Activated naive CD4-positive, alpha-beta T cell treated with Interleukin-2 at 50 U/mL for 16 hours (primary cell): ENCODE results near the gene ANO6.
"Not testable (repeated sequence)": the region's sequence is repeated elsewhere in the genome, so short reads cannot be mapped to it uniquely, and the experiment has no call there.

Experiments
- DNase-seq: peaks from one replicate; pipeline ENCODE4 v3.0.0-alpha.2; 2020

The ANO6 gene

DNA sequence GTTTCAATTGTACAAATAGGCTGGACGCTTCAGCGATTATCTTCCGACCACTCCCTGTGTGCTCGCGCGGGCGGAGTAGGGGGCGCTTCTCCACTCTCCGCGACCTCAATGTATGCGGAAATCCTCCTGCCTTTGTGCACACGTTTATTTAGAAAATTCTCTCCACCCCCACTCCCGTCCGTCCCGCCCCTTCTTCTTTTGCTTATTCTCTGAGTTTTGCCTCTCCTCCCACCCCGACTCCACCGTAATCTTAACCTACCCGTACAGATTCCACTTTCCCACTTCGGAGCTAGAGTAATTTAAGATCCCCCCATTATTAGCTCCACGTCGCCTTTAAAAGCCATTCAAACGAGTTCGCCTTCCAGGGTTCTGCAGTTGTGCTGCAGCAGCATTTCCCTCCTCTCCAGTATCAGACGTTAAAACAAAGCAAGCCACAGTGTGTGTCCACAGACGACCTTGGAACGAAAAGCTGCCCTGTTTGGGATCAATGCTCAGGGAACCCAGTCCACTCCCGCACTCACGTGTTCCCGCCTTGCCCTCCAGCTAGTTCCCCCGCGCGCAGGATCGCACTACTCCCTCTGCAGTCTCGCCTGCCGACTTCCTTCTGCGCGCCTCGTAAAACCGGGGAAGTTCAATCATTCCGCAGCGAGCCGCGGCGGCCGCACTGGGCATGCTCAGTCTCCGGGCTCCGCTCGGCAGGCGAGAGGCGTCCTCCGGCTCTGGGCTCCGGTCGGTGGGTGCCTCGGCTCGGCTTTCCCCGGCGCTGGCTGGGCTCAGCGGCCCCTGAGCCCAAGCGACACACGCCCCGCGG is at the start of gene ANO6:
Gene ANO6, plus strand, starts transcription at position 677 of the 811 bp plus-strand sequence. CDS start 227 bp downstream, outside the sequence.
- peak; percentile 86 for DNase-seq

DNA sequence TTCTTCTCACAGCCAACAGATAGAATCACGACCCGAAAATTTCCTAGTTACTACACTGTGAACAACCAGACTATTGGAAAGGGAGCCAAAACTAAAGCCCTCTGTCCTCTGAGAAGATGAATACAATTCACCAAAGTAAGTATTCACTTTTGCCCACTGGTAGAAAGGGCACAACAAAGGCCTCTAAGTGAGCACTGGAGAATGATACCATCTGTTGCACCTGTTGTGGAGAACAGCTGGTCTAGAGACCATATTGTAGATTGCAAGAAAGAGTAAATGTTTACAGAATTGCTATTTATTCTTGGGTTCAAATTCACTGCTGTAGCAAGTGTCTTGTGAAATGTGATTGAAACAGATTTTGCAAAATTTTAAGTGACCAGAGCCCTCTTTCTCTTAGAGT is 46.9 kb upstream of the ANO6 start:
- no peak for DNase-seq

GRCh38 chr12:45170456-45171042 is 45.3 kb upstream of the ANO6 start:
- peak; percentile 81 for DNase-seq

DNA sequence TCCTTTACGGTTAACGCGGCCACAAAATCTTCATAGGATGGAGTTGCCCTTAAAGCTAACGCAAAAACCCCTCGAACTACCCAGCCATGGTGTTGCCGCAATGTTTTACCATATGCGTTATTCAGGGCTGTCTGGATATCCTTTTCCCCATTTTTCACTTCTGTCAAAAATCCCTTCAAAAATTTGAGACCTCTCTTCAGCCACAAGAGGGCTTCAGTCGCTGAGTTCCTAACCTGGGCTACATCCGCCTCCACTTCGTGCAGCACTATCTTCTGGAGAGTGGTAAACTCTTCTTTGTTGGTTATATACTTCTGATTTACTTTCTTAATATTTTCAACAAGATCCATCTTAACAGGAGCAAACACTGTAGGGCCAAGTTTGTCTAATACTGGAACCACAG is 42.6 kb upstream of the ANO6 start:
- not testable (repeated sequence) for DNase-seq

- no peak for DNase-seq
Measured at GRCh38 chr12:45174595-45174994, 41.3 kb upstream of the ANO6 start.

- no peak for DNase-seq
Measured at GRCh38 chr12:45178771-45179170, 37.1 kb upstream of the ANO6 start.

- no peak for DNase-seq
Measured at GRCh38 chr12:45182511-45182910, 33.4 kb upstream of the ANO6 start.

DNA sequence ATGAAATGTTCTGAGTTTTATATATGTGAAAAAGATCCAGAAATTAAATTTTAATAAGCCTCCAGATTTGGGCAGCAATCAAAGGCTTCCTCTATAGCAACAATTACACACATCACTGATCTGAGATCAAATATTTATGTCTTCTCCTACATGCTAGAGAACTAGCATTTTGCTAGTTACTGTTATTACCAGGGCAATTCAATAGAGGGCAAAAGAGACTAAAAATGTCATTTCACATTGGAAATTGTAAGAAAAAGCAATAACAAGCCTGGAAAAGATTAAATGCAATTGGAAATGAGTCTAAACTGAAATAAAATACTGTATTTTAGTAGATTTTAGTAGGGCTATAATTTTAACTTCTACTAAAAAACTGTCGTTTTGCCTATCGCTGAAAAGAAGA is 32.6 kb upstream of the ANO6 start:
- DNase-seq, result no peak

DNA sequence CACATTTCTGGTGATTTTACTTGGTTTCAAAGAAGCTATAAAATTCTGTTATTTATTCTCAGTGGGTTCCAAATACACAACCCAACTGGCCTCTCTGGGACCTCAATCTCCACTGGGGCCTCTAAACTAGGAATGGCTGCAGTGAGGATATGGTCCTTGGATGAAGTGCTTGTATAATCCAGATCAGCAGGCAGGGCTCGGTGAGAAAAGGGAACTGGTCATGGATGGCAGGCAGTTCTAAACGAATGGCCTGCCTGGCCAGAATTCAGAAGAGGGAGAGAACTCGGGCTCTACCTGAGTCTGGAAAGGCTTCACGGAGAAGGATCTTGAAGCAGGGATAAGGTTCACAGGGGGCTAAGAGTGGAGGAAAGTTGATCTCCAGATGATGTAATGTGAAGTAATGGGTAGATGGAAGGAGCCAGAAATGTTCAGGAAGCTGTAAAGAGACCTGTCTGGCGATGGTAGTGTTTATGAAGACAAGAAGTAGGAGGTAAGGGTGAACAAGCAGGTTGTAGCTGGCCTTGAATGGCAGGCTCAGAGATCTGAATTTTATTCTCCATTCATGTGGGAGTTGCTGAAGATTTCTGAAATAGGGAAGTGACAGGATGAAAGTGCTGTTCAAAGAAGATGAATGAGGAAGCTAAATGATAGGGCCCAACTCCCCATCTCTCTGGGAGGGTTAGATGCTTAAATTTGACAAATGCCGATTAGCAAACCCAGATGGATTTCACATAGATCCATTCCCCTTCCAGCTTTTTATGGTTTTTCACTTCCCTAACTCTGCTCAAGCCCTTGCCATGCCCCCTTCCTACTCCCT is 31.5 kb upstream of the ANO6 start:
- no peak for DNase-seq

GRCh38 chr12:45186762-45187161 is 29.1 kb upstream of the ANO6 start:
- no peak for DNase-seq

GRCh38 chr12:45189766-45190403 is 26.0 kb upstream of the ANO6 start:
- no peak for DNase-seq

GRCh38 chr12:45191239-45191638 is 24.7 kb upstream of the ANO6 start:
- DNase-seq, result no peak

DNA sequence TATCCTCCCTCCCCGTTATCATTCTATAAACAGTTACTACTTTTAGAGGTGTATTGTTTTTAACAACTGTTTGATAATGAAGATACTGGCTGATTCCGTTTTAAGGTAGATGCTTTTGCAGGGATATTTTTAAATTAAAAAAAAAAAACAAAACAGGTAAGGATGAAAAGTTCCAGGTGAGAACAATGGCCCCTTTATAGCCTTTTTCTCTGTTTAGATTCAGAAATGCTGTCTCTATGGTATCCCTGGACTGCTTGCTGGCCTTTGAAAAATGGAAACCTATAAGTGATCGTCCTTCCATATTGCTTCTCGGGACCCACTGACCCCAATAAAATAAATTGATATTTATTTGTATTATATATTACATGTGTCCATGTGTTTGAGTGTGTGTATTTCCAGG is 23.2 kb upstream of the ANO6 start:
- no peak for DNase-seq

GRCh38 chr12:45200491-45201043 is 15.3 kb upstream of the ANO6 start:
- DNase-seq, result no peak

GRCh38 chr12:45203767-45204166 is 12.1 kb upstream of the ANO6 start:
- no peak for DNase-seq

- DNase-seq, result no peak
Measured at GRCh38 chr12:45204757-45205156, 11.1 kb upstream of the ANO6 start.

DNA sequence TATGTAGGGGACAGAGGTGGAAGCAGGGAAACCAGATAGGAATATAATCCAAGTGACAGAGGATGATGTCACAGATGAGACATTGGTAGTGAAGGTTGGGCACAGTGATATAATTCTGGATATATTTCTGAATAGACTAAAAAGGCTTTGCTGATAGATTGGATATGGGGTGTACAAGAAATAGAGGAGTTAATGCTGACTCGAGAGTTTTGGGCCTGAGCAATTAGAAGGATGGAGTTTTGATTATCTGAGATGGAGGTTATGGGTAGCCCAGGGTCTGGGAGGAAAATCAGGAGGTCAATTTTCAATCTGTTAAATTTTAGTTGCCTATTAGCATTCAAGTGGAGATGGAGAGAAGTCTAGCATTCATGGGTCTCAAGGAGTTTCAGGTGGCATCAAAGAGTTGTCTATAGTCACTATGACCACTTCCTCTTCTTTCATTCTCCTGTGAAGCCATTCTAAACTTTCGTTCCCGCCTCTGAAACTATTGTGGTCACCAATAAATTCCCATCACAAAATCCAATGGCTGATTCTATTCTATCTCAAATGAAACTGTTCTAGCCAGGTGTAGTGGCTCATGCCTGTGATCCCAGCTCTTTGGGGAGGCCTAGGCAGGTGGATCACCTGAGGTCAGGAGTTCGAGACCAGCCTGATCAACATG is 10.6 kb upstream of the ANO6 start:
- no peak for DNase-seq

GRCh38 chr12:45208604-45209487 is 7.0 kb upstream of the ANO6 start:
- DNase-seq, result no peak

GRCh38 chr12:45209784-45210183 is 6.1 kb upstream of the ANO6 start:
- no peak for DNase-seq

DNA sequence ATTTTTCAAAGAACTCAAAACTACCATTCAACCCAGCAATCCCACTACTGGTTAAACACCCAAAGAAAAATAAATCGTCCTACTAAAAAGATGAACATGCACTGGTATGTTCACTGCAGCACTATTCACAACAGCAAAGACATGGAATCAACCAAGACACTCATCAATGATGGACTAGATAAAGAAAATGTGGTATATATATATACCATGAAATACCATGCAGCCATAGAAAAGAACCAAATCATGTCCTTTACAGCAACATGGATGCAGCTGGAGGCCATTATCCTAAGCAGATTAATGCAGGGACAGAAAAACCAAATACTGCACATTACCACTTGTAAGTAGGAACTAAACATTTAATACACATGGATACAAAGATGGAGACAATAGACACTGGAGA is 3.8 kb upstream of the ANO6 start:
- no peak for DNase-seq

- DNase-seq, result no peak
Measured at GRCh38 chr12:45213107-45213506, 2.8 kb upstream of the ANO6 start.
